NOMO-1 (cell line): ENCODE data around the gene BTK.

Experiments used
- DNase-seq, 2 experiments: peaks; one replicate each; lab custom pipeline; 2025; ENCODE audit not compliant: unreplicated experiment in 2 of 2; lab: John Stamatoyannopoulos, UW

BTK gene

DNA sequence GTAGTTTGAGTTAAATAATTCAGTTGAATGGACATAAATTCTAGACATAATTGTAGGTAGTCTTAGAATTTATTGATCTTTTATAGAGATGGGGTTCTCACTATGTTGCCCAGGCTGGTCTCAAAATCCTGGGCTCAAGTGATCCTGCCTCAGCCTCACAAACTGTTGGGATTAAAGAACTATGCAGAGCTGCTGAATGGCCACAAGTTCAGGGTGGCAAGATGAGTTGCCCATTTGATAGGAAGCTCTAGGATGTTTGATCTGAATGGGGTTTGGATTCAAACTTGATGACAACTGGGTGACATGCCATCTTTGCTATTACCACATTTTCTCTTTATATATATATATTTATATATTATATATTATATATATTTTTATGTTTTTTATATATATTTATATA lies 8.4 kb upstream of the BTK start:
- no peak for DNase-seq

GRCh38 chrX:101393530-101394305 lies 7.7 kb upstream of the BTK start:
- no peak for DNase-seq

GRCh38 chrX:101391831-101392230 lies 5.8 kb upstream of the BTK start:
- DNase-seq = no peak

- DNase-seq = peak; percentile 85 to 95
Observed at GRCh38 chrX:101390664-101391525, 4.9 kb upstream of the BTK start, which contains the start of gene RPL36A. TSS of gene RPL36A (plus strand) at chrX:101391011. CDS start at chrX:101391044, 33 bp downstream.

DNA sequence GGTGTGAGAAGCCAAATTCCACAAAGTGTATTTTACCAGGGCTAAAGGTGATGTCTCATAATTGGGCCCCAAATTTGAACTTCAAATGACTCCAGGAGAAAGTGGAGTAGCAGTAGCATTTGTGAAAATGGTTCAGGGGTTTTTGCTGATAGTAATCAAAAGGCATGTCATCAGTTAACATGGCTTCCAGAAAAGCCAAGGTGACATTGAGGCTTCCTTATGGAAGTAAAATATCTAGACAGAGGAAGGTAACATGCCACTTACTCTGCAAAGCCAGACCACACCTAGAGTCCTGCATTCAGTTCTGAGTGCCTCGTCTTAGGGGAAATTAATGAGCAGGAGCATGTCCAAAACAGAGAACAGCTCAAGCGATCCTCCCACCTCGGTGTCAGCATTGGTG lies 2.6 kb upstream of the BTK start:
- DNase-seq = no peak

- no peak for DNase-seq
Observed at GRCh38 chrX:101386542-101386885, 523 bp upstream of the BTK start.

- DNase-seq = no peak
Observed at GRCh38 chrX:101385026-101385684, 836 bp downstream of the BTK start.

- peak in 1 of 2 experiments; percentile 14 for DNase-seq
Observed at GRCh38 chrX:101383679-101384205, 2.2 kb downstream of the BTK start.

GRCh38 chrX:101377547-101377946 lies 8.4 kb downstream of the BTK start:
- peak in 1 of 2 experiments; percentile 47 for DNase-seq

- DNase-seq = no peak
Observed at GRCh38 chrX:101370888-101371504, 15.0 kb downstream of the BTK start.

- DNase-seq = no peak
Observed at GRCh38 chrX:101369687-101370086, 16.3 kb downstream of the BTK start.

- no peak for DNase-seq
Observed at GRCh38 chrX:101368800-101369199, 17.2 kb downstream of the BTK start.

- DNase-seq = no peak
Observed at GRCh38 chrX:101365301-101365795, 20.6 kb downstream of the BTK start.

GRCh38 chrX:101362757-101363156 lies 23.2 kb downstream of the BTK start:
- DNase-seq = no peak

DNA sequence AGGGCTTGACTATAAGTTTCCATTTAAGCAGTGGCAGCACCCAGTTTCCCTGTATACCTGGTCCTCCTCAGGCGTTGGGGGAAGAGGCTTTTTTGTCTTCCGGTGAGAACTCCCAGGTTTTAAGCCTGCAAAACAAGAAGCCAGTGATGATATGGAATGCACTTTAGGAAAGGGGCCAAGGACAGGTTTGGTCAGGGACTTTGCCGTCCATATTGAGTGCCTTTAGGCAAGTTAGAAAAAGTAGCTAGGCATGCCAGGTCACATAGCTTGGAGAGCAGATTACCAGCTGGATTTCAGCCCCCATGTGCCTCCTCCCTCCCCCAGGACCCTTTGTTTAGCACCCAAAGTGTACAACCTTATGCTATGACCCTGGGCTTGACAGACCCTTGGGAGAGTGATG lies 23.9 kb downstream of the BTK start:
- DNase-seq = no peak

DNA sequence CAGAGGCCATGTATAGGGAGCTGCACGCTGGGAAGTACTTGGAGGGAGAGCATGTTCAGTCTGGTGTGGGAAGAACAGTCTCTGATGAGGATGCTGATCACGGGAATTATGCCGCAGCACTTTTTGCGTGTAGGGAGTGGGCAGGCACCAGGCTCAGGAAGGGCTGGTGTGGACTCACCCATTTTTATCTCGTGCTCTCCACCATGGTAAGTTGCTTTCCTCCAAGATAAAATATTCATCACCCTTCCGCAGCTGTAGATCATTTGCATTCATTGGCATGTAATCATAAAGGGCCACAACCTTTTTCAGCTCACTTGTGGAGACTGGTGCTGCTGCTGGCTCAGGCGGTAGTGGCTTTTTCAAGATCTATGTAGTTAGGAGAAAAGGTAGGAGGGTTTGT lies 25.6 kb downstream of the BTK start:
- DNase-seq = no peak

GRCh38 chrX:101359966-101360365 lies 26.0 kb downstream of the BTK start:
- DNase-seq = no peak

DNA sequence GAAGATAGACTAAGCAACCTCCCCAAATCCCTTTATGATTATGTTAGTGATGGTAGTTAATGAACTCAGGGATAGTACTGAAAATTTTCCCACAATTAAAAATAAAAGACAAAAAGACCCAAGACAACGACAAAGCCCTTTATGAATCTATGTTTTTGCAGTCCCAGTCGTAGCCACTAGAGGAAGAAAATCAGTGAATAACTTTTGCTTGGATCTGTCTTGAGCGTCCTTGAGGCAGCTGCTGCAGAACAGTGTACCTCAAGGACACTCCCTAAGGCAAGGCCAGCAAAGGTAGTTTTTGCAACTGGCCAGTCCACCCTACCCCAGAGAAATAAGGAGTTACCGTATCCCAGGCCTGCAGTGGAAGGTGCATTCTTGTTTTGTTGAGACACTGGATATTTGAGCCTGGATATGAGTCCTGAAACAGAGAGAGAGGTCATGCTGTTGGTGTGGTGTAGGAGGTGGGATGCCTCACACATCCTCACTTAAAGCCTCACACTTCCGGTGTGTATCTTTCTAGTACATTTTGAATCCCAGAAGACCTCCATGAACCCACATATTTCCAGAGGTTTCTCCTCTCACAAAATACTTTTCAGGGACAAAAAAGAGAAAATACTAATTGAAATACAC lies 28.7 kb downstream of the BTK start:
- no peak for DNase-seq

DNA sequence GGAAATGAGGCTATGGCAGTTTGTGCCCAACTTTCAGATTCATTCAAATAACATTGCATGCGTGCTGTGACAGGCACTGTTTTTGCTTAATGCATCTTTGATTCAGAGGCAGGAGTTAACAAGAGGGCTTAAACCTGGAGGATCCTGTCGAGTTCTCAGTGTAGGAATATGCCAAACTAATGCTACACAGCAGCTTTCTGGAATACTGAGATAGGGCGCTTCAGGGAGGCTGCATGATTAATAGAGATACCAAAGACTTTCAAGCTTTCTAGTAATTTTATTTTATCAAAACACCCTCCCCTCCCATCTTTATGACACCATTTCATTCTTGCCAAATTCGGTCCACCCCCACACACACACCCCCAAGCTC lies 36.8 kb downstream of the BTK start:
- no peak for DNase-seq
